HCT116 (cell line): Measurements from ENCODE around the gene PRAMEF33. TPM values are rescaled to one million over a fixed set of nuclear protein-coding genes. Genes with fewer than 3 reads are reported as not detected.
"Not testable (repeated sequence)": the region's sequence is repeated elsewhere in the genome, so short reads cannot be mapped to it uniquely, and the experiment has no call there.

Experiments
- ATAC-seq: fragments of 200-7000 bp; cut with Tn5 transposase; 2 replicates; pipeline ENCODE4 v1.9.1; 2020; ENCODE audit warnings: mild to moderate bottlenecking, moderate library complexity
- BruUV-seq: library from RNA; stranded (reverse); fragments of 400-500 nt; replicated peaks from 2 replicates; lab custom pipeline; 2021; lab: Mats Ljungman, UMichigan
- CTCF ChIA-PET: fragments of 300-600 bp; sonication (Branson Sonifier 250); formaldehyde crosslinking; loops from one replicate; lab custom pipeline; 2021; ENCODE audit warnings: antibody characterized with exemption; lab: Charles Lee
- POLR2A ChIA-PET: fragments of 300-600, 350-600 bp; sonication (Branson Sonifier 250); formaldehyde crosslinking; loops from one replicate; lab custom pipeline; 2021; ENCODE audit warnings: antibody characterized with exemption; lab: Charles Lee
- RAD21 ChIA-PET, 2 experiments: fragments of 300-600 bp; sonication (Branson Sonifier 250); formaldehyde crosslinking; loops; one replicate each; lab custom pipeline; 2023; ENCODE audit warnings: low total read pairs in 2 of 2; ENCODE audit not compliant: uncharacterized antibody in 2 of 2, unreplicated experiment in 2 of 2, low non-redundant PET in 1 of 2; lab: Charles Lee
- DNase-seq: peaks from one replicate; pipeline ENCODE4 v3.0.0-alpha.2; 2010; ENCODE audit warnings: low read depth, low spot score
- H2AFZ ChIP-seq: fragments of 200-600 bp; shearing (Covaris generic), sonication (generic); 2 replicates; pipeline ENCODE4 v1.6.1; 2017; ENCODE audit warnings: low read depth, mixed run types, mixed read lengths, antibody characterized with exemption, low read length; ENCODE audit not compliant: poor library complexity, severe bottlenecking
- H3K27ac ChIP-seq: 2 replicates; pipeline ENCODE4 v1.5.1; 2012; ENCODE audit warnings: low read depth, low read length
- H3K27me3 ChIP-seq: fragments of 200-600 bp; sonication (generic); 2 replicates; pipeline ENCODE4 v1.6.1; 2016; ENCODE audit warnings: mixed run types, low read length, mixed read lengths; ENCODE audit not compliant: insufficient read depth
- H3K36me3 ChIP-seq, 2 experiments: fragments of 200-500 bp in 1 of 2; fragments of 200-600 bp in 1 of 2; sonication (Bioruptor generic) in 1 of 2; sonication (generic) in 1 of 2; 2 replicates each; pipeline versions ENCODE4 v1.5.1 to v1.6.1; 2014 to 2016; ENCODE audit warnings: low read length in 2 of 2, inconsistent platforms in 1 of 2, mixed read lengths in 1 of 2, mixed run types in 1 of 2; ENCODE audit not compliant: insufficient read depth in 2 of 2, control insufficient read depth in 1 of 2
- H3K4me1 ChIP-seq, 2 experiments: fragments of 200-600 bp in 1 of 2; sonication (generic) in 1 of 2; 2 replicates each; pipeline versions ENCODE4 v1.5.1 to v1.6.1; 2012 to 2017; ENCODE audit warnings: low read length in 2 of 2, inconsistent platforms in 1 of 2, mild to moderate bottlenecking in 1 of 2, mixed read lengths in 1 of 2, mixed run types in 1 of 2, moderate library complexity in 1 of 2; ENCODE audit not compliant: insufficient read depth in 2 of 2, control insufficient read depth in 1 of 2
- H3K4me2 ChIP-seq: fragments of 200-600 bp; sonication (generic); 2 replicates; pipeline ENCODE4 v1.6.1; 2017; ENCODE audit warnings: mixed run types, low read length, mixed read lengths
- H3K4me3 ChIP-seq, 2 experiments: fragments of 200-600 bp in 1 of 2; sonication (generic) in 1 of 2; replicated peaks in 1 of 2; 2 replicates each; pipeline ENCODE4 v1.5.1; 2011 to 2016; ENCODE audit warnings: low read length in 2 of 2, control low read depth in 1 of 2, low read depth in 1 of 2, mild to moderate bottlenecking in 1 of 2, mixed read lengths in 1 of 2, mixed run types in 1 of 2
- H3K79me2 ChIP-seq: fragments of 200-600 bp; sonication (generic); 2 replicates; pipeline ENCODE4 v1.6.1; 2017; ENCODE audit warnings: mild to moderate bottlenecking, mixed run types, low read length, moderate library complexity, mixed read lengths; ENCODE audit not compliant: insufficient read depth
- H3K9ac ChIP-seq: fragments of 200-600 bp; sonication (generic); 2 replicates; pipeline ENCODE4 v1.6.1; 2016; ENCODE audit warnings: low read length, mixed read lengths
- H3K9me2 ChIP-seq: fragments of 200-600 bp; sonication (generic), shearing (Covaris generic); 2 replicates; pipeline ENCODE4 v1.6.1; 2017; ENCODE audit warnings: mixed run types, mild to moderate bottlenecking, moderate library complexity; ENCODE audit not compliant: insufficient read depth
- H3K9me3 ChIP-seq, 2 experiments: fragments of 200-500 bp in 1 of 2; fragments of 200-600 bp in 1 of 2; sonication (Bioruptor generic) in 1 of 2; sonication (generic) in 1 of 2; 2 replicates each; pipeline ENCODE4 v1.6.1; 2014 to 2017; ENCODE audit warnings: low read length in 2 of 2, mixed read lengths in 2 of 2, inconsistent platforms in 1 of 2, low read depth in 1 of 2, mild to moderate bottlenecking in 1 of 2, mixed run types in 1 of 2, moderate library complexity in 1 of 2; ENCODE audit not compliant: control insufficient read depth in 1 of 2, insufficient read depth in 1 of 2
- H4K20me1 ChIP-seq: fragments of 200-600 bp; sonication (generic), shearing (Covaris generic); 2 replicates; pipeline ENCODE4 v1.6.1; 2017; ENCODE audit warnings: mixed run types, mild to moderate bottlenecking, moderate library complexity; ENCODE audit not compliant: insufficient read depth
- intact Hi-C: fragments of 100-400 bp; cut with micrococcal nuclease; formaldehyde crosslinking; loops from 2 replicates; pipeline ENCODE4 v1.10.0; 2022
- total RNA-seq: library from RNA; stranded (reverse); gene quantifications from one replicate; pipeline ENCODE4 v1.2.1, GENCODE V29; 2021; ENCODE audit not compliant: unreplicated experiment

Gene PRAMEF33
- total RNA-seq, 1 experiment from 2014 or later = not detected

DNA sequence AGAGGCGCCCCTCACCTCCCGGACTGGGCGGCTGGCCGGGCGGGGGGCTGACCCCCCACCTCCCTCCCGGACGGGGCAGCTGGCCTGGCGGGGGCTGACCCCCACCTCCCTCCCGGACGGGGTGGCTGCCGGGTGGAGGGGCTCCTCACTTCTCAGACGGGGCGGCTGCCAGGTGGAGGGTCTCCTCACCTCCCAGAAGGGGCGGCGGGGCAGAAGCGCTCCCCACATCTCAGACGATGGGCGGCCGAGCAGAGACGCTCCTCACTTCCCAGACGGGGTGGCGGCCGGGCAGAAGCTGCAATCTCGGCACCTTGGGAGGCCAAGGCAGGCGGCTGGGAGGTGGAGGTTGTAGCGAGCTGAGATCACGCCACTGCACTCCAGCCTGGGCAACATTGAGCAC is 4.6 kb upstream of the PRAMEF33 start:
- H3K36me3 ChIP-seq, H3K27ac ChIP-seq, CTCF ChIA-PET, H3K4me3 ChIP-seq, H4K20me1 ChIP-seq, H3K9ac ChIP-seq, DNase-seq, H2AFZ ChIP-seq, H3K9me3 ChIP-seq, BruUV-seq, H3K4me2 ChIP-seq, H3K9me2 ChIP-seq, H3K4me1 ChIP-seq, ATAC-seq, H3K79me2 ChIP-seq, H3K27me3 ChIP-seq, RAD21 ChIA-PET, intact Hi-C loops, POLR2A ChIA-PET: not testable (repeated sequence)

GRCh38 chr1:13302197-13302596 is 1.1 kb upstream of the PRAMEF33 start:
- ATAC-seq, BruUV-seq, H3K4me1 ChIP-seq, POLR2A ChIA-PET, H2AFZ ChIP-seq, CTCF ChIA-PET, intact Hi-C loops, H3K9me2 ChIP-seq, H3K27ac ChIP-seq, H3K4me2 ChIP-seq, H3K9ac ChIP-seq, H3K79me2 ChIP-seq, RAD21 ChIA-PET, H3K4me3 ChIP-seq, H4K20me1 ChIP-seq, DNase-seq, H3K27me3 ChIP-seq, H3K36me3 ChIP-seq, H3K9me3 ChIP-seq: not testable (repeated sequence)

DNA sequence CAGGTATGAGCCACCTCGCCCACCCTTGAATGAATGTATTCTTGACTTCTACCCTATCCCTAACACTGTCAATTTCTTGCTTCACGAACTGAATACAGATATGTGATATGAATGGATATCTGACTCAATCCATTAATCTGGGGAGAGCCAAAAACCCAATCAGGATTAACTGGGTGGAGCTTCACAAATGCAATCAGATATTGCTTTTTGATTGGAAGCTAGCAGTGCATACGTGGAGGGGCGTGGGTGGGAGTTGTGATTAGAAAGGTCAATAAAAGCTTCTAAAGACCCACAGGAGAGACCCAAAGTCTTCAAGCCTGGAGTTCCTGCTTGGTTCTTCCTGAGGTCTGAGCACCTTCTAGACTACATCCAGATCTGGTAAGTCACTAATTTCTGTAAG is 11.9 kb downstream of the PRAMEF33 start, which contains the start of gene PRAMEF15:
Gene PRAMEF15 (plus strand): TSS at position 301 of the 400 bp plus-strand sequence. CDS start 2,827 bp downstream, outside the sequence.
- H3K27me3 ChIP-seq, H3K4me3 ChIP-seq, DNase-seq, H3K9me2 ChIP-seq, H3K9ac ChIP-seq, ATAC-seq, H3K27ac ChIP-seq, H3K4me1 ChIP-seq, POLR2A ChIA-PET, RAD21 ChIA-PET, H3K9me3 ChIP-seq, H4K20me1 ChIP-seq, CTCF ChIA-PET, H3K36me3 ChIP-seq, H3K4me2 ChIP-seq, intact Hi-C loops, BruUV-seq, H2AFZ ChIP-seq, H3K79me2 ChIP-seq: not testable (repeated sequence)

GRCh38 chr1:13342496-13342895 is 39.2 kb downstream of the PRAMEF33 start:
- DNase-seq, H3K9me3 ChIP-seq, RAD21 ChIA-PET: not testable (repeated sequence)

More at GRCh38 chr1:13342496-13342895, 39.2 kb downstream of the PRAMEF33 start:
- H3K36me3 ChIP-seq, H3K4me1 ChIP-seq, H3K9ac ChIP-seq, H3K27ac ChIP-seq, H4K20me1 ChIP-seq, H3K4me3 ChIP-seq, H3K27me3 ChIP-seq, H3K4me2 ChIP-seq, H3K79me2 ChIP-seq, intact Hi-C loops, ATAC-seq, H2AFZ ChIP-seq, H3K9me2 ChIP-seq, BruUV-seq, POLR2A ChIA-PET, CTCF ChIA-PET: not testable (repeated sequence)
